Neural cell (in vitro differentiated cells): ENCODE data around the gene KCNJ4. TPM values are rescaled to one million over a fixed set of nuclear protein-coding genes. Genes with fewer than 3 reads are reported as not detected.

ENCODE experiments used
- H2AFZ ChIP-seq: fragments of 200-600, 300-800 bp; sonication (generic), shearing (Covaris generic); 2 replicates; pipeline ENCODE4 v1.6.0; 2014; ENCODE audit warnings: low read depth, mild to moderate bottlenecking, antibody characterized with exemption, low read length, moderate library complexity
- H3F3A ChIP-seq: fragments of 200-600 bp; shearing (Covaris generic); 2 replicates; pipeline ENCODE4 v1.6.1; 2016; ENCODE audit warnings: mild to moderate bottlenecking, moderate library complexity, mixed read lengths, antibody characterized with exemption, low read length; ENCODE audit not compliant: insufficient read depth, poor library complexity, severe bottlenecking
- H3K27ac ChIP-seq: fragments of 200-600, 300-800 bp; sonication (generic), shearing (Covaris generic); 2 replicates; pipeline ENCODE4 v1.5.1; 2014; ENCODE audit warnings: mild to moderate bottlenecking, low read length, moderate library complexity
- H3K27me3 ChIP-seq: fragments of 300-800, 200-600 bp; sonication (generic), shearing (Covaris generic); 2 replicates; pipeline ENCODE4 v1.6.0; 2014; ENCODE audit warnings: mild to moderate bottlenecking, low read depth, low read length, moderate library complexity; ENCODE audit not compliant: insufficient read depth
- H3K36me3 ChIP-seq: fragments of 300-800, 200-600 bp; sonication (generic), shearing (Covaris generic); 2 replicates; pipeline ENCODE4 v1.5.1; 2014; ENCODE audit warnings: mild to moderate bottlenecking, antibody characterized with exemption, low read length, moderate library complexity; ENCODE audit not compliant: insufficient read depth
- H3K4me2 ChIP-seq: fragments of 300-800, 200-600 bp; sonication (generic), shearing (Covaris generic); 2 replicates; pipeline ENCODE4 v1.6.0; 2014; ENCODE audit warnings: mild to moderate bottlenecking, low read length
- H3K4me3 ChIP-seq: fragments of 300-800, 200-600 bp; sonication (generic), shearing (Covaris generic); 2 replicates; pipeline ENCODE4 v1.5.1; 2014; ENCODE audit warnings: mild to moderate bottlenecking, low read length, moderate library complexity
- H3K79me2 ChIP-seq: fragments of 200-600 bp; shearing (Covaris generic); replicated peaks from 2 replicates; pipeline ENCODE4 v1.6.0; 2014; ENCODE audit warnings: mild to moderate bottlenecking, low read length, moderate library complexity; ENCODE audit not compliant: insufficient read depth
- H3K9ac ChIP-seq: fragments of 300-800, 200-600 bp; sonication (generic), shearing (Covaris generic); 2 replicates; pipeline ENCODE4 v1.6.1; 2016; ENCODE audit warnings: mild to moderate bottlenecking, low read length, mixed read lengths
- H3K9me2 ChIP-seq: fragments of 200-600 bp; shearing (Covaris generic); 2 replicates; pipeline ENCODE4 v1.6.1; 2016; ENCODE audit warnings: mild to moderate bottlenecking, low read length, mixed read lengths; ENCODE audit not compliant: insufficient read depth
- H3K9me3 ChIP-seq: fragments of 200-600, 300-800 bp; sonication (generic), shearing (Covaris generic); 2 replicates; pipeline ENCODE4 v1.6.1; 2016; ENCODE audit warnings: mild to moderate bottlenecking, mixed run types, low read length, moderate library complexity, mixed read lengths
- H4K20me1 ChIP-seq: fragments of 200-600 bp; shearing (Covaris generic); 2 replicates; pipeline ENCODE4 v1.6.1; 2016; ENCODE audit warnings: mild to moderate bottlenecking, mixed run types; ENCODE audit not compliant: insufficient read depth
- EP300 ChIP-seq: fragments of 450-650 bp; conservative IDR thresholded peaks from 2 replicates; pipeline ENCODE4 v1.6.1; 2014; ENCODE audit warnings: antibody characterized with exemption, mild to moderate bottlenecking, moderate library complexity; ENCODE audit not compliant: poor library complexity, severe bottlenecking
- EZH2 ChIP-seq: fragments of 200-600, 300-800 bp; shearing (Covaris generic), sonication (generic); IDR thresholded peaks from 2 replicates; pipeline ENCODE4 v1.6.1; 2014; ENCODE audit warnings: antibody characterized with exemption, low read length, borderline replicate concordance, mild to moderate bottlenecking; ENCODE audit not compliant: insufficient read depth, poor library complexity, severe bottlenecking
- MXI1 ChIP-seq: fragments of 450-650 bp; conservative IDR thresholded peaks from 2 replicates; pipeline ENCODE4 v1.6.1; 2014; ENCODE audit warnings: antibody characterized with exemption, mild to moderate bottlenecking; ENCODE audit not compliant: poor library complexity, severe bottlenecking
- POLR2AphosphoS5 ChIP-seq: IDR thresholded peaks from 2 replicates; pipeline ENCODE4 v1.6.1; 2012
- RAD21 ChIP-seq: fragments of 450-650 bp; conservative IDR thresholded peaks from 2 replicates; pipeline ENCODE4 v1.6.1; 2014; ENCODE audit warnings: antibody characterized with exemption, mild to moderate bottlenecking, moderate library complexity
- SMC3 ChIP-seq: fragments of 450-650 bp; conservative IDR thresholded peaks from 2 replicates; pipeline ENCODE4 v1.6.1; 2014; ENCODE audit warnings: antibody characterized with exemption, mild to moderate bottlenecking, moderate library complexity; ENCODE audit not compliant: poor library complexity
- TAF1 ChIP-seq: IDR thresholded peaks from 2 replicates; pipeline ENCODE4 v1.6.1; 2012; ENCODE audit warnings: low read depth
- polyA plus RNA-seq: library from polyadenylated mRNA; depleted of rRNA; stranded (reverse); fragments of >200 nt; gene quantifications from 2 replicates; pipeline ENCODE4 v1.2.3, GENCODE V29; 2014
- TF ChIP-seq, protein P1 (sequence below): fragments of 450-650 bp; IDR thresholded peaks from 2 replicates; pipeline ENCODE4 v1.5.1; 2014; ENCODE audit warnings: antibody characterized with exemption, mild to moderate bottlenecking, moderate library complexity; ENCODE audit not compliant: poor library complexity, severe bottlenecking
- TF ChIP-seq, protein P2 (sequence below): IDR thresholded peaks from 2 replicates; pipeline ENCODE4 v1.6.1; 2012; ENCODE audit warnings: borderline replicate concordance

The KCNJ4 gene
- polyA plus RNA-seq, 1 donor from 2014 or later = 1.7 TPM

DNA sequence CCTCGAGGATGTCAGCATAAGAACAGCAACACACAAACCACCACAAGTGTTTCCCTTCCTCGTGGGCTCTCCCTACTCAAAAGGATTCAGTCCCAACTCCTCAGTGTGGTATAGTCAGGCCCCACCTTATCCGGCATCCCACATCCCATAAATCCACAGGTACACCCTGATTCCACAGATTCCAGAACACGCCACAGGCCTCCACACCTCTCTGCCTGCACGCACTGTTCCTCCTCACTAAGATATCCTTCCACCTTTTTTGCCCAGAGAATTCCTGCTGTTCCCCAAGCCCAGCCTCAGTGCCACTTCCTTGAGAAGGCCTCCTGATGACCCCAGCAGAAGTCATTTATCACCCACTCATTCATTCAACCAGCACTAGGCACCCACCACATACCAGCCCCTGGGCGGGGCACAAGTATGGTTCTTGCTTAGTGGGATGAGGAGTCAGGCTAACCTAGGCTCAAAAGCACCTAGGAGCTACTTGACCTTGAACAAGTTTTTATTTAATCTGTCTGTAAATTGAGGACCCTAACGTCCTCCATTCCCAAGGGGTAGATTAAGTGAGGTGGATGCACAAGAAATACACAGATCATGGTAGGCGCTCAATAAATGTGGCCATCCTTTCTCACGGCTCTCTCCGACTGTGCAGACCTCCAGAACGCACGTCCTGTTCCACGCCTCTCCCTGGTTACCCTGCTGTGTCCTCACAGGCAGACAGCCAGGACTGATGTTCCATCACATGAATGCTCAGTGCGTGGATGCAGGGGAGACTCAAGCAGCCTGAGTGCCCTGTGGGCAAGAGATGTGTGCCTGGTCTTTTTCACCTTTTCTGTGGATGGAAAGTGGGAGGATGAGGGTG, 2.1 kb upstream of the KCNJ4 start:
- H3K9ac ChIP-seq = no peak overlapping the region
- no peaks in the 10 kb centered on the region for H3K9me3 ChIP-seq
- H3K27ac ChIP-seq = no peak overlapping the region
- H3K9me2 ChIP-seq = no peaks in the 10 kb centered on the region
- H2AFZ ChIP-seq = no peak overlapping the region
- H3F3A ChIP-seq = no peaks in the 10 kb centered on the region
- H3K36me3 ChIP-seq = no peaks in the 10 kb centered on the region
- no peak overlapping the region for H3K4me3 ChIP-seq
- no peaks in the 10 kb centered on the region for H4K20me1 ChIP-seq
- H3K27me3 ChIP-seq = peaks cover 12% of the 10 kb centered on the region
- TF ChIP-seq, protein P1, sequence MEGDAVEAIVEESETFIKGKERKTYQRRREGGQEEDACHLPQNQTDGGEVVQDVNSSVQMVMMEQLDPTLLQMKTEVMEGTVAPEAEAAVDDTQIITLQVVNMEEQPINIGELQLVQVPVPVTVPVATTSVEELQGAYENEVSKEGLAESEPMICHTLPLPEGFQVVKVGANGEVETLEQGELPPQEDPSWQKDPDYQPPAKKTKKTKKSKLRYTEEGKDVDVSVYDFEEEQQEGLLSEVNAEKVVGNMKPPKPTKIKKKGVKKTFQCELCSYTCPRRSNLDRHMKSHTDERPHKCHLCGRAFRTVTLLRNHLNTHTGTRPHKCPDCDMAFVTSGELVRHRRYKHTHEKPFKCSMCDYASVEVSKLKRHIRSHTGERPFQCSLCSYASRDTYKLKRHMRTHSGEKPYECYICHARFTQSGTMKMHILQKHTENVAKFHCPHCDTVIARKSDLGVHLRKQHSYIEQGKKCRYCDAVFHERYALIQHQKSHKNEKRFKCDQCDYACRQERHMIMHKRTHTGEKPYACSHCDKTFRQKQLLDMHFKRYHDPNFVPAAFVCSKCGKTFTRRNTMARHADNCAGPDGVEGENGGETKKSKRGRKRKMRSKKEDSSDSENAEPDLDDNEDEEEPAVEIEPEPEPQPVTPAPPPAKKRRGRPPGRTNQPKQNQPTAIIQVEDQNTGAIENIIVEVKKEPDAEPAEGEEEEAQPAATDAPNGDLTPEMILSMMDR = no peak
- TF ChIP-seq TAF1 = no peak
- TF ChIP-seq SMC3 = no peak
- no peak for TF ChIP-seq EP300
- TF ChIP-seq RAD21 = no peak
- no peak for TF ChIP-seq POLR2AphosphoS5
- TF ChIP-seq MXI1 = no peak
- TF ChIP-seq, protein P2, sequence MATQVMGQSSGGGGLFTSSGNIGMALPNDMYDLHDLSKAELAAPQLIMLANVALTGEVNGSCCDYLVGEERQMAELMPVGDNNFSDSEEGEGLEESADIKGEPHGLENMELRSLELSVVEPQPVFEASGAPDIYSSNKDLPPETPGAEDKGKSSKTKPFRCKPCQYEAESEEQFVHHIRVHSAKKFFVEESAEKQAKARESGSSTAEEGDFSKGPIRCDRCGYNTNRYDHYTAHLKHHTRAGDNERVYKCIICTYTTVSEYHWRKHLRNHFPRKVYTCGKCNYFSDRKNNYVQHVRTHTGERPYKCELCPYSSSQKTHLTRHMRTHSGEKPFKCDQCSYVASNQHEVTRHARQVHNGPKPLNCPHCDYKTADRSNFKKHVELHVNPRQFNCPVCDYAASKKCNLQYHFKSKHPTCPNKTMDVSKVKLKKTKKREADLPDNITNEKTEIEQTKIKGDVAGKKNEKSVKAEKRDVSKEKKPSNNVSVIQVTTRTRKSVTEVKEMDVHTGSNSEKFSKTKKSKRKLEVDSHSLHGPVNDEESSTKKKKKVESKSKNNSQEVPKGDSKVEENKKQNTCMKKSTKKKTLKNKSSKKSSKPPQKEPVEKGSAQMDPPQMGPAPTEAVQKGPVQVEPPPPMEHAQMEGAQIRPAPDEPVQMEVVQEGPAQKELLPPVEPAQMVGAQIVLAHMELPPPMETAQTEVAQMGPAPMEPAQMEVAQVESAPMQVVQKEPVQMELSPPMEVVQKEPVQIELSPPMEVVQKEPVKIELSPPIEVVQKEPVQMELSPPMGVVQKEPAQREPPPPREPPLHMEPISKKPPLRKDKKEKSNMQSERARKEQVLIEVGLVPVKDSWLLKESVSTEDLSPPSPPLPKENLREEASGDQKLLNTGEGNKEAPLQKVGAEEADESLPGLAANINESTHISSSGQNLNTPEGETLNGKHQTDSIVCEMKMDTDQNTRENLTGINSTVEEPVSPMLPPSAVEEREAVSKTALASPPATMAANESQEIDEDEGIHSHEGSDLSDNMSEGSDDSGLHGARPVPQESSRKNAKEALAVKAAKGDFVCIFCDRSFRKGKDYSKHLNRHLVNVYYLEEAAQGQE = no peak
- no peak for TF ChIP-seq EZH2
- H3K79me2 ChIP-seq = no peaks in the 10 kb centered on the region
- H3K4me2 ChIP-seq = no peak overlapping the region

DNA sequence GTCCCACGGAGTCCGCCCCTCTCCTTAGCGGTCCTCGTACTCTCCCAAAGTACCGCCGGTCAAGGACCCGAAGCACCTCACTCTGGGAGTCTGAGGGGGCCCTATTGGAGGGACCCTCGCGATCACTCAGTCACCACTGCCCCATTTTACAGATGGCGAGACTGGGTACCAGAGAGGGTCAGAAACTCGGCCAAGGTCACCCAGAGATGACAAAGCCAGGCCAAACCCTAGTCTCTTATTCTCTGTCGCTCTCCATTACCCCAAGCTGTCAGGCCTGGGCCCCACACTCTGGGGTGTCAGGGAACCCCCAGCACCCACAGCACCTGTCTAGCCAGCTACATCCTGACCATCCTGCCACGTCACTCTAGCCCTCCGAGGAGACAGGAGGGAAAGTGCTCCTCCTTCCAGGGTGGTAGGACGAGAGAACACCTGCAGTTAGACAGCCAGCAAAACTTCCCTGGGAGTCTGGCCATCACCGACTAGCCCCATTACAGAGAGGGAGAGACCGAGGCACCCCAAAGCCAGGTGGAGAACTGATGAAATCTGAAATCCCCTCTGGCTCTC, 1.4 kb upstream of the KCNJ4 start:
- Histone ChIP-seq H3K27me3 (peaks cover 12% of the 10 kb centered on the region), H3K27ac (no peak overlapping the region)

More for the DNA sequence above, 1.4 kb upstream of the KCNJ4 start:
- TF ChIP-seq EZH2 = no peak
- TF ChIP-seq, protein P2 = no peak
- TF ChIP-seq, protein P1 = no peak
- no peak for TF ChIP-seq POLR2AphosphoS5
- TF ChIP-seq EP300 = no peak
- no peak for TF ChIP-seq TAF1
- TF ChIP-seq RAD21 = no peak
- TF ChIP-seq MXI1 = no peak
- TF ChIP-seq SMC3 = no peak
- Histone ChIP-seq H2AFZ (no peak overlapping the region), H3F3A (no peaks in the 10 kb centered on the region), H3K4me3 (peak overlapping the region; percentile 70), H3K9me2 (no peaks in the 10 kb centered on the region), H3K4me2 (no peak overlapping the region), H4K20me1 (no peaks in the 10 kb centered on the region), H3K9me3 (no peaks in the 10 kb centered on the region), H3K36me3 (no peaks in the 10 kb centered on the region), H3K79me2 (no peaks in the 10 kb centered on the region), H3K9ac (peak overlapping the region; percentile 23)
